GM18861 (cell line): ENCODE results near the gene GPR32.
"Not testable (repeated sequence)": the region's sequence is repeated elsewhere in the genome, so short reads cannot be mapped to it uniquely, and the experiment has no call there.

Source experiments
- ATAC-seq: cut with Tn5 transposase; IDR thresholded peaks from one replicate; pipeline ENCODE4 v1.9.1; 2021; ENCODE audit not compliant: unreplicated experiment

GPR32 gene

DNA sequence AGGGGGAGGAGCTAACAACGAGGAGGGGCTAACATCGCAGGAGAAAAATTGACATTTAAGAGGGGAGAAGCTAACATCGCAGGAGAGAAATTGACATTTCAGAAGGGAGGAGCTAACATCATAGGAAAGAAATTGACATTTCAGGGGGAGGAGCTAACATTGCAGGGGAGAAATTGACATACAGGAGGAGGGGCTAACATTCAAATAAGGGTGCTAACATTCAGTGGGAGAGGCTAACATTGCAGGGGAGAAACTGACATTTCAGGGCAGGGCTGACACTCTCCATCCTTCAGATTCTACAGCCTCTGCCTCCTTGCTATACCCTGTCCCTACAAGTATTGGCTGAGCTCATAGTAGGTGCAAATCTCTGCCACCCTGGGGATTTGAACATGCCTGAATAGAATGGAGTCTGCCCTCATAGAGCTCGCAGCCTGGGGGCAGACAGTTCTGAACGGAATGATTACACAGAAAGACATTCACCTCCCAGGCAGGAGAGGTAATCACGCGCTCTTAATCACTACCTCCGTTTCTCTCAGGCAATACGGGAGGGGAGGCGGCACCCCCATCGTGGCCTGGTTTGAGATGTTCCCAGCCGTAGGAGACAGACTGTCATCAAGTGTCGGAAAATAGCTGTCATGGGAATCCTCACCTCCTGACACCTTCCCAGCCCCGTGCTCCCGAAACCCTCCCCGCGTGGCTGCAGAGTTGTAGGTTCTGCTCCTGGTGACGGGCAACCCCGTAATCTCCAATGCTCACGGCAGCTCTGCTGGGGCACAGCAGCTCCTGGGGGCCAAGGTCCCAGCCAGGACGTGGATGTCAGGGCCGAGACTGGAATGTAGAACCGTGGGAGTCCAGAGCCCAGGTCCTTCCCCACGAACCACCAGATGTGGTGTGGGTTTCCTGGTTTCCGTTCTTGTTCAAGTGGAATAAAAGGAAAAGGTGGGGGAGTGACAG, 9.5 kb downstream of the GPR32 start:
- ATAC-seq, result no peak

DNA sequence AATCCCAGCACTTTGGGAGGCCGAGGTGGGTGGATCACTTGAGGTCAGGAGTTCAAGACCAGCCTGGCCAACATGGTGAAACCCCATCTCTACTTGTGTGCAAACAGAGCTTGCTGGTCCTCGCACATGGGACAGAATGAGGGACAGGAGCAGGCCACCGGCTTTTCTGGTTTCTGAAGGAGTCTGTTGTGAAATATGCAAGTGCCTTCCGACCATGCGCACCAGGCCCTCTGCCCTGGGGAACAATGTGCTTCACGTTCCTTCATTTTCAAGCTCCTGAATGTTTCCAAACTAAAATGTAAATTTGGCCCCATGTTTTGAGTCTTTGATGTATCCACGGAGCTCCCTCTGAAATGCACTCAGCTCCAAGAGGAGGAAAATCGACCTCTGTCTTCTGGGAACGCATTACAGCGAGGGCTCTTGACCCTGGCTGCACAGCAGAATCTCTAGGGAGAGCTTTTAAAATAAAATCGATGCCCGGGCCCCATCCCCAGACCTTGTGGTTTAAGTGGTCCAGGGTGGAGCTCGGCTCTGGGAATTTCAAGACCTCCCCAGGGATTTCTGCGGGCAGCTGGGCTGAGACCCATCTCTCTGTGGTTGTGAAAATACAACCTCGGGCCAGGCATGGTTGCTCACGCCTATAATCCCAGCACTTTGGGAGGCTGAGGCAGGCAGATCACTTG, 10.6 kb downstream of the GPR32 start:
- ATAC-seq, result no peak

DNA sequence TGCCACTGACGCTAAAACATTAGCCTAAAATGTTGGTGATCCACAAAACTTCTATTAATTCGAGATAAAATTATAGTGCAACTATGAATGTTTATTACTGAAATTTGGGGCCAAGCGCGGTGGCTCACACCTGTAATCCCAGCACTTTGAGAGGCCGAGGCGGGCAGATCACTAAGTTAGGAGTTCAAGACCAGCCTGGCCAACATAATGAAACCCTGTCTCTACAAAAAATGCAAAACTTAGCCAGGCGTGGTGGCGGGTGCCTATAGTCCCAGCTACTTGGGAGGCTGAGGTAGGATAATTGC, 13.5 kb downstream of the GPR32 start:
- not testable (repeated sequence) for ATAC-seq

DNA sequence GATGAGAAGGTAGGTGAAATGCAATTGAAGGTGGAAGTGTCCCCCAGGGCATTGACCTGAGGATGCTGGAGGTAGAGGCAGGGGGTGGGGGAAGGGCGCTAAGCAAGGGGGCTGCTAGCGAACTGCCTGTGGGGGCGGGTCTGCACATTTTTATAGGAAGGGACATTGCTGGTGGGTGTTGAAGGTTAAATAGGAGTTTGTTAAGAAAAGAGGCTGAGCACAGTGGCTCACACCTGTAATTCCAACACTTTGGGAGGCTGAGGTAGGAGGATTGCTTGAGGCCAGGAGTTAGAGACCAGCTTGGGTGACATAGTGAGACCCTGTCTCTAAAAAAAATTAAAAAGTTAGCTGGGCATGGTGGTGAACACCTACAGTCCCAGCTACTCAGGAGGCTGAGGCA, 14.4 kb downstream of the GPR32 start:
- ATAC-seq, result no peak

DNA sequence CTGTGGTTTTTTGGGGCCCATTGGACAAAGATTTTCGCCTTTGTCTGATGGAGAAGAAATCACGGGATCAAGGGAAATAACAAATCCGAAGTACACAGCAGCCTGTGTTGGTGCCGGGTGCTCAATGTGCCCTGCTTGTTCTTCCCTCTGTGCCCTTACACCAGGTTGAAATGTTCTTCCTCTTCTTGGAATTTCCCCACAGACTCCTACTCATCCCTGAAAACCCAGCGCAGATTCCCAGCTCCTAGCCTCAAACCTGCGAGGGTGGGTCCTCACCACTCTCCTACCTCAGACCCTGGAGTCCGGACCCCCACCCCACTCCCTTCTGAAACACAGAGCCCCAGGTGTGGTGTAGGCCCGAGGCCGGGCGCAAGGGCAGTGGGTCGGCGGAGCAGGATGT, 15.1 kb downstream of the GPR32 start:
- no peak for ATAC-seq

DNA sequence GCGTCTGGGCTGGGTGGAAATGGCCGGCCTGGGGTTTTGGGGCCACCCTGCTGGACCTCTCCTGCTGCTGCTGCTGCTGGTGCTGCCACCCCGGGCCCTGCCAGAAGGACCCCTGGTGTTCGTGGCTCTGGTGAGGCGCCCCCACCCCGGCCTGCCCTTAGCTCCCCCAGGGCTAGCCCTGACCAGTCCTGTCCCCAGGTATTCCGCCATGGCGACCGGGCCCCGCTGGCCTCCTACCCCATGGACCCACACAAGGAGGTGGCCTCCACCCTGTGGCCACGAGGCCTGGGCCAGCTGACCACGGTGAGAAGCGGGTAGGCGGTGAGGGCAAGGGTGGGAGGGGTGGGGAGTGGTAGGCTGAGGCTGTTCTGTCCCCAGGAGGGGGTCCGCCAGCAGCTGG, 20.1 kb downstream of the GPR32 start, which contains the start of gene ACP4:
Gene ACP4, plus strand, starts transcription at position 20 of the 400 bp plus-strand sequence. Its CDS starts 0 bp downstream, at position 20.
- no peak for ATAC-seq

DNA sequence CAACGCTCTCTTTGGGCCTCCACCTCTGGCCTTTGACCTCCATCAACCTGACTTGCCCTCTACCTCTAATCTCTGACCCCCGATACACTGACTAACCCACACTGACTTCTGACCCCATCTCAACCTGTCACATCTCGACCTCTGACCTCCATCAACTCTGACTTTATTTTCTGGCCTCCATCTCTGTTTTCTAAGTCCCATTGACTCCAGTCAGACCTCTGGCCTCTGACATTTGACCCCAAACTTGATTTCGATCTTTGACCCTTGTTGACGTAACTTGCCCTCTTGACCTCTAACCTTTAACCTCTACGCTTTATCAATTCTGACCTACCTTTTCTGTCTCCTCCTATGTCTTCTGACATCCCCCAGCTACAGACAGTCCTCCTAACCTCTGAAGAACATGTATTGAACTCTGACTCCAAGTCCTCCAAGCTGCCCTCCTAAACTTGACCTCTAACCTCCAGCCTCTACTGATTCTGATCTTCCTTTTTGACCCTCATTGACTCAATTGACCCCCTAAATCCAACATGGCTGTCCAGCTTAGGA, 20.7 kb downstream of the GPR32 start:
- ATAC-seq, result no peak

DNA sequence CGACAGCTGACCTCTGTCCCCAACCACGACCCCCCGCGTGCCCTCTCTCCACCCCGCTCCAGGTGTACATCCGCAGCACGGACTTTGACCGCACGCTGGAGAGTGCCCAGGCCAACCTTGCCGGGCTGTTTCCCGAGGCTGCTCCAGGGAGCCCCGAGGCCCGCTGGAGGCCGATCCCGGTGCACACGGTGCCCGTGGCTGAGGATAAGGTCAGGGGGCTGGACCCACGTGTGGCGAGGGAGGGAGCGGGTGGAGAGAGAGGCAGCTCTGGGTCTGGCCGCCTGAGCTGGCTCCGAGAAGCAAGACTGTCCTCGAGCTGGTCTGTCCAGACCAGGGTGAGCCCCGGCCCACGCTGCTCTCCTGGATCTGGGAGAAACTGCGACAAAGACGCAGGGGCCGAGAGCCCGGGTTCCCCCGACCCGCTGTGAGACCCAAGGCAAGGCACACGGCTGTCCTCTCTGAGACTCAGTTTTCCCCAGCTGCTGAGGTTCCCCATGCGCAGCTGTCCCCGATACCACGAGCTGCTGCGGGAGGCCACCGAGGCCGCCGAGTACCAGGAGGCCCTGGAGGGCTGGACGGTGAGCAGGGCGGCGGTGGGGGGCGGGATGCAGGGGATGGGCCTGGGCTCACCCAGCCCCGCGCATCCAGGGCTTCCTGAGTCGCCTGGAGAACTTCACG, 21.5 kb downstream of the GPR32 start:
- ATAC-seq, result no peak

DNA sequence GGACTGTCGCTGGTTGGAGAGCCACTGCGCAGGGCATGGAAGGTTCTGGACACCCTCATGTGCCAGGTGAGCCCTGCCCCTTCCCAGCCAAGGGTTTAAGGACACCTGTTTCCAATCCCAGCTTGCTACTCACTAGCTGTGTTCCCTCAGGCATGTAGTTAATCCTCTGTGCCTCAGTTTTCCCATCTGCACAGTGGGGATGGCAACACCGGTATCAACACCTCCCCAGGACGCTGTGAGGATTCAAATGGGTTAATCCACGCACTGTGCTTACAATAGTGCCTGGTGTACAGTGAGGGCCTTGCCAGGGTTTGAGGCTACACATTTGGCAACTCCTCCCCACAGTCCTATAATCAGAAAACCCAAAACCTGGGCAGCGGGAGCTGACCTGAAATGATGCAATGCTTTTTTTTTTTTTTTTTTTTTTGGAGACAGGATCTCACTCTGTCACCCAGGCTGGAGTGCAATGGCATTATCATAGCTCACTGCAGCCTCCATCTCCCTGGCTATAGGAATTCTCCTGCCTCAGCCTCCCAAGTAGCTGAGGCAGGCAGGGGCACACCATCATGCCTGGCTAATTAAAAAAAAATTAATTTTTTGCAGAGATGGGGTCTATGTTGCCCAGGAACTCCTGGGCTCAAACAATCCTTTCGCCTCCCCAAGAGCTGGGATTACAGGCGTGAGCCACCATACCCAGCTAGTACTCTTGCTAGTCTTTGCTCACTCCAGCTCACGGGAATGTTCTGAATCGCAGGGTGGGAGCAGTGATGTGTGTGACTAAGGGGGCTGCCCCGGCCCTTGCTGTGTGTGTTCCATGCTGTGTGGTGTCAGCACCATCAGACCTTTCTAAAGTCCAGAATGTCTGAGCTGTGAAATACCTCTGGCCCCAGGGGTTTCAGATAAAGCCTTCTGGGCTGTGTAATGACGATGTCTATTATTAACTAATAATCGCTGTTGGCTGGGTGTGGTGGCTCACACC, 22.3 kb downstream of the GPR32 start:
- no peak for ATAC-seq

DNA sequence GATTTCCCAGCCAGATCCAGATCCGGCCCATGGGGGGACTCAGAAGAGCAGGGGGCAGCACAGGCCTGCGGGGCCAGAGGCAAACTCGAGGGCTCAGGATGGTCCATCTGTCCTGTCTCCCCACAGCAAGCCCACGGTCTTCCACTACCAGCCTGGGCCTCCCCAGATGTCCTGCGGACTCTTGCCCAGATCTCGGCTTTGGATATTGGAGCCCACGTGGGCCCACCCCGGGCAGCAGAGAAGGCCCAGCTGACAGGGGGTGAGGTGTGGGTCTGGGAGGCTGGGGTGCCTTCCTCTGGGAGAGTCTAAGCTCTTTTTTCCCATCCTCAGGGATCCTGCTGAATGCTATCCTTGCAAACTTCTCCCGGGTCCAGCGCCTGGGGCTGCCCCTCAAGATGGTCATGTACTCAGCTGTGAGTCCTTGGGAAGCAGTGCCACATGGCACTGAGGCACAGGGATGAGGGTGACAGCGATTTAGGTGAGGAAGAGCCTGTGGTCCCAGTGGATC, 23.3 kb downstream of the GPR32 start:
- no peak for ATAC-seq

DNA sequence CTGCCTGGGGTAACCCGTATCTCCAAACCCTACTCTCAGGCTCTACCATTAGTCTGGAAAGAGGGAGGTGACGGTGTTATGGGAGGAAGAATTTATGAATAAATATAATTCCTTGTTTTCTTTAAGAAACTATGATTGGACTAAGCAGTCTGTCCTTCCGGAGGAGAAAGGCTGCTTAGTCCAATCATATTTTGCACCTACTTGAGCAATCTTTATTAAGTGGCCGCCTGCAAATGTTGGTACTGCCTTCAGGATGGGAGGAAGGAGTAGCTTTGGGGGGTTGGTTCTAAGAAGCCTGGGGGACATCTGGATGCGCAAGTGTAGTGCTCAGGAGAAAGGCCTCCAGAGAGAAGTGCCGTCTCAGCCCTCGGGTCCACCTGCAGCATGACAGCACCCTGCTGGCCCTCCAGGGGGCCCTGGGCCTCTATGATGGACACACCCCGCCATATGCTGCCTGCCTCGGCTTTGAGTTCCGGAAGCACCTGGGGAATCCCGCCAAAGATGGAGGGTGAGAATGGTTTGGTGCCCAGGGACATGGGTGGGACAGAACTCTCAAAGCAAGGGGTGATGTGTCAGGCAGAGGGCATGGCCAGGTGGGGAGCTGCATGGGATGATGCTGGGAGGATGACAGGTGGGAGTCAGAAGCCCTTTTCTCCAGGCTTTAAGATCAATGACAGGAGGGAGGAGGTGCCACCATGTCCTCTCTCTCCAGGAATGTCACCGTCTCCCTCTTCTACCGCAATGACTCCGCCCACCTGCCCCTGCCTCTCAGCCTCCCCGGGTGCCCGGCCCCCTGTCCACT, 24.0 kb downstream of the GPR32 start:
- ATAC-seq, result no peak

DNA sequence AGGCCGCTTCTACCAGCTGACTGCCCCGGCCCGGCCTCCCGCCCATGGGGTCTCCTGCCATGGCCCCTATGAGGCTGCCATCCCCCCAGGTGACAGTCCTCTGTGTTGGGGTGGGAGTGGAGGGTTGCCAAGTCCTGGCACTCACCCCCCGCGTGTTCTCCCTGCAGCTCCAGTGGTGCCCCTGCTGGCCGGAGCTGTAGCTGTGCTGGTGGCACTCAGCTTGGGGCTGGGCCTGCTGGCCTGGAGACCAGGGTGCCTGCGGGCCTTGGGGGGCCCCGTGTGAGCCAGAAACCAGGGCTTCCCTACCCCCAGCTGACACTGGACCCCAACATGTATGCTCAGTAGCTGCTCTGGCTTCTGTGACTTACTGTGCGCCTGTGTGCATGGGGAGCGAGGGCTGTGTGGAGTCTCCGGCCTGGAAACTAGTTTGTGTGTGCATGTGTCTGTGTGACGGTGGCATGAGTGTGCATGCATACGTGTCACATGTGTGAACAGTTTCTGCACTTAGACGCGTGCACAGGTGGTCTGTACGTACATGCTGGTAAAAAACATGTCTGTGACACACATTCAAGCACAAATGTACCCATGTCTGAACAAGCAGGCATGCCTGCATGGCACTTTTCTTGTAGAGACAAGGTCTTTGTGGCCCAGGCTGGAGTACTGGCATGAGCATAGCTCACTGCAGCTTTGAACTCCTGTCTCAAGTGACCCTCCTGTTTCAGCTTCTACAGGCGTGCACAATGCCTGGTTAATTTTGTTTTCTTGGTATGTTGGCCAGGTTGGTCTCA, 24.8 kb downstream of the GPR32 start:
- no peak for ATAC-seq

DNA sequence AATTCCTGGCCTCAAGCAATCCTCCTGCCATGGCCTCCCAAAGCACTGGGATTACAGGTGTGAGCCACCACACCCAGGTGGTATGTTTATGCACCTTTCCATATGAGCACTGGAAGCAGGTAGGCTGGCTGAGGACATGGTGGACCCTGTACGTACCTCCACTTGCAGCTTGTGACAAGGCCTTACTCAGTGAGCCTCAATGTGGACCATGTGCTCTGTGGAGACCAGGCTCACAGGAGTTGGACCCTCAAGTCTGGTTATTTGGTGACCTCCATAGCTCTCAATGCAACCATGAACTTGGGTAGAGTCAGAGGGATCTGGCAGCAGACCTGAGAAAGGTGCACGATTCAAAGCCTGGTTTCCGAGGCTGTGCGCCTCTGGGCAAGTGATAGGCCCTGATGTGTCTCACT, 25.4 kb downstream of the GPR32 start:
- no peak for ATAC-seq

DNA sequence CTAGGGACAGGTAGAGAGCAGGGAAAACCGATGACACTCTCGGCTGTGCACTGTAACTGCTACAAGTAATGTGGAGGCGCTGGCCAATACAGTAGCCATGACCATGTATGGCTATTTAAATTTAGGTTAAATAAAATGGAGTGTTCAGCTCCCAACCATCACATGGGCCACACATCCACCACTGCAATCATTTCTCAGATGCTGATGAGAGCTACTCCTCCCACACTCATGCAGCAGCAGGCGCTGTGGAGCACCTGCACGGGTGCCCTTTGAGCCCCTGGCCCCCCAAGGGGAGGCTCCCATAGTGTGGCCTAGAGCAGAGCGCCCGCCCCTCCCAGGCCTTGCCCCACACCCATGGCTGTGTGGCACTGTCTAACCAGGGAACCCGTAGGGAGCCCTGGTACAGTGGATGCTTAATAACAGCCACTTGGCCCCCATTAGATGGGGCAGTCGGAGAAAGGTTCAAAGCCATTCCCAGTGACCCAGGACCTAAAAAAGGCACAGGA, 25.9 kb downstream of the GPR32 start:
- no peak for ATAC-seq

DNA sequence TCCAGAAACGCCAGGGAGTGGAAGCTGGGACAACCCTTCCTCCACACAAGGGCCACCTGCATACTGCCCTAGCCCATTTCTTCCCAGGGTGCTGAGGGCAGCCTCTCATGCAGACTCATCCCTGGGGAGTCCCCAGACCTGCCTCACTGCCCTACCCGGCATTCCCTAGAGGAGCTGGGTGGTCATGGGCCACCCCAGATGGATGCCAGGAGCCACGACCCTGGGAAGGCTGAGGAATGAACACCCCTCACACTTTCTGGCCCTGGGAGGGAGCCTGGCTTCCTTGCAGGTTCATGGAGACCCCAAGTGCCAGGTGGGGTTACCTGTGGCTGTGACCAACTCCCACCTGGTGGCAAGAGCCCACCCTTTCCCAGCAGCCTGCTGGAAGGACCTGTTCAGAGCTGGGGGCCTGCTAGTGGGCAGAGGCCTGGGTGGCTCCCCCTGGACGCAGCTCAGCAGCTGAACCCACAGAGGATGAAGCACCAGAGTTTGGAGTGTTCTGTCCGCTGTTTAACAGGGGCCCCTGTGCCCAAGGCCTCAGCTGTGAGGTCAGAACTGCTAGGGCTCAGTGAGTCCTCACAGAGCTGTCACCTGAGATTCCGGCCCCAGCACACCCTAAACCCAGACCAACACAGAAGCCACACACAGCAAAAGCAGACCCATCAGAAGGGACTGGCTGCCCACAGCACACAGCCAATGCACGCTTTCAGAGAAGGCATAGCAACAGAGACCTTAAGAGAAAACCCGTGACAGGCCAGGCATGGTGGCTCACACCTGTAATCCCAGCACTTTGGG, 26.6 kb downstream of the GPR32 start:
- no peak for ATAC-seq

DNA sequence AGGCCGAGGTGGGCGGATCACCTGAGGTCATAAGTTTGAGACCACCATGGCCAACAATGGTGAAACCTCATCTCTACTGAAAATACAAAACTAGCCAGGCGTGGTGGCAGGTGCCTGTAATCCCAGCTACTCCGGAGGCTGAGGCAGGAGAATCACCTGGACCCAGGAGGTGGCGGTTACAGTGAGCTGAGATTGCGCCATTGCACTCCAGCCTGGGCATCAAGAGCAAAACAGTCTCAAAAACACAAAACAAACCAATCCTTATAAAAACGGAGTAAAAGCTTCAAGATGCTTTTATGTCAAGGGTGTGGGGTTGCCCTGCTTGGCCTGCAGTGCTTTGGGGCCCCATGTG, 27.1 kb downstream of the GPR32 start:
- ATAC-seq, result no peak

DNA sequence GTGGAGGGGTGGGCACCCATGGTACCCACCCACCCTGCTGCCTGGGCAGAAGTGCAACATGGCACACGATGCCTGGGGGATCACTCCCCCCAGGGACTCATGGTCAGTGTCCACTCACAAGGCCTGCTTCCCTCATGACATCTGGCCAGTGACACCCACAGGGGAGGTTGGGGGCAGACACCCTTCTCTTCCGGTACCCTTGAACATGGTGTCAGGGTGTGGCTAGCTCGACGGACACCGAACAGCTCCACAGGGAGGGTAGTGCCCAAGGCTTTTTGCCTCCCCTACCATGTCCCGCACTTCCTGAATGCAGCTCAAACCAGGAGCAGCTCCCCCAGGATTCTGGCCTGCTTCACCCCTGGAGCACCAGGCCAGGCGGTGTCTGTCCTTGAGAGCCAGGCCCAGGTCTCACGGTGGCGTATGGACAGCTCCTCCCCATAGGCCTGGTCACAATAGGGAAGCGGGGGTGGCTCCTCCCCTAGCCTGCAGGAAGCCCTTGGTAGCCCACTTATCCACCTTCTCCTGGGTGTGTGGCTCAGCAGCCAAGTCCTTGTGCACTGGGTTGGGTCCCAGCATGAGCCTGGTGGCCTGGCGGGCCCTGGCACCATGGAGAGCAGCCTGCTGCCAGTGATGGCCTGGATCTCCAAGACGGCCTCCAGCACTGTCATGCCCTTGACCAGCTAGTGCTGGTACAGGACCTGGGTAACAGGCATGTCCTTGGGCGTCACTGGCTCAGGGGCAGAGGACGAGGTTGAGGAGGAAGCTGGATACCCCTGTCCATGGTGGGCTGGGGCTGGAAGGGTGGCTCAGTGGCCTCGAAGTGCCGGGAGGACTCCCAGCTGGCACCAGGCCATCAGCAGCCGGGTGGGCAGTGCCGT, 27.8 kb downstream of the GPR32 start:
- no peak for ATAC-seq
